Measurements from ENCODE around the gene PAX6.

Gene PAX6

GRCh38 chr11:31800398-31801265 lies 10.5 kb downstream of the PAX6 start:
- no peak overlapping the region for H3K4me3 ChIP-seq (ENCODE audit: low read depth, low read length)
- TF ChIP-seq CTCF (IDR thresholded peaks at IDR 0.05; ENCODE audit: borderline replicate concordance, insufficient read depth, low read depth, low read length) = no peak

- TF ChIP-seq CTCF (IDR thresholded peaks at IDR 0.05; ENCODE audit: borderline replicate concordance, insufficient read depth, low read depth, low read length) = no peak
- H3K4me3 ChIP-seq (ENCODE audit: low read depth, low read length) = no peak overlapping the region
Measured at GRCh38 chr11:31799435-31800397, 11.4 kb downstream of the PAX6 start.

GRCh38 chr11:31798554-31799434 lies 12.3 kb downstream of the PAX6 start:
- peak; percentile 32; the same call in 1 of the 2 replicates for TF ChIP-seq CTCF (IDR thresholded peaks at IDR 0.05; ENCODE audit: borderline replicate concordance, insufficient read depth, low read depth, low read length)
- peak overlapping the region; percentile 10 for H3K4me3 ChIP-seq (ENCODE audit: low read depth, low read length)

GRCh38 chr11:31798057-31798553 lies 13.0 kb downstream of the PAX6 start:
- H3K4me3 ChIP-seq (ENCODE audit: low read depth, low read length) = no peak overlapping the region
- no peak for TF ChIP-seq CTCF (IDR thresholded peaks at IDR 0.05; ENCODE audit: borderline replicate concordance, insufficient read depth, low read depth, low read length)

- H3K4me3 ChIP-seq (ENCODE audit: low read depth, low read length) = no peak overlapping the region
- no peak for TF ChIP-seq CTCF (IDR thresholded peaks at IDR 0.05; ENCODE audit: borderline replicate concordance, insufficient read depth, low read depth, low read length)
Measured at GRCh38 chr11:31797190-31798056, 13.7 kb downstream of the PAX6 start.
